H1 (cell line): ENCODE results near the gene MBTPS1.

Experiments
- MAFK ChIP-seq: IDR thresholded peaks from 2 replicates; pipeline ENCODE4 v1.6.1; 2012; ENCODE audit warnings: low read depth, mild to moderate bottlenecking, improper control_type of control experiment, low read length
- RAD21 ChIP-seq, 2 experiments: IDR thresholded peaks in 1 of 2; conservative IDR thresholded peaks in 1 of 2; 2 replicates each; pipeline ENCODE4 v1.6.1; 2011; ENCODE audit warnings: low read depth in 2 of 2, low read length in 2 of 2, improper control_type of control experiment in 1 of 2, inconsistent platforms in 1 of 2, mild to moderate bottlenecking in 1 of 2, moderate library complexity in 1 of 2
- TF ChIP-seq, protein P1 (sequence below): IDR thresholded peaks from 2 replicates; pipeline ENCODE4 v1.6.1; 2011; ENCODE audit warnings: low read length, improper control_type of control experiment
- TF ChIP-seq, protein P2 (sequence below), 3 experiments: IDR thresholded peaks; 1 replicate in 2 of 3; 2 replicates in 1 of 3; pipeline versions ENCODE4 v1.5.1 to v1.6.1; 2011; ENCODE audit warnings: low read length in 3 of 3, mild to moderate bottlenecking in 3 of 3, inconsistent platforms in 2 of 3, low read depth in 1 of 3, moderate library complexity in 1 of 3; ENCODE audit not compliant: insufficient read depth in 1 of 3; ENCODE audit errors: control extremely low read depth in 1 of 3

DNA sequence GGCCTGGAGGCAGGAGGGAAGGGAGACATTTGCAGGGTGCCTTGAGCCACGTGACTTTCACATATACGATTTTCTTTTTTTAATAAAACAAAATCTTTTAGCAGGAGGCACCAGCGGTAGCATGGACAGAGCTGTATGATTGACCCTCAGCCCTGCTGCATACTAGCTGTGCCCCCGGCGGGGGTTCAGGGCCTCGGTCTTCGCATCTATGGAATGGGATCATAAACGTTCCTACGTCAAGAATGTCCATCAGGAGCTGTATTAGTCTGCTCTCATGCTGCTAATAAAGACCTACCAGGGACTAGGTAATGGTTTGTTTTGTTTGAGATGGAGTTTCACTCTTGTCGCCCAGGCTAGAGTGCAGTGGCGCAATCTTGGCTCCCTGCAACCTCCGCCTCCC is 101.3 kb downstream of the MBTPS1 start:
- no peak for TF ChIP-seq MAFK
- TF ChIP-seq, protein P1, sequence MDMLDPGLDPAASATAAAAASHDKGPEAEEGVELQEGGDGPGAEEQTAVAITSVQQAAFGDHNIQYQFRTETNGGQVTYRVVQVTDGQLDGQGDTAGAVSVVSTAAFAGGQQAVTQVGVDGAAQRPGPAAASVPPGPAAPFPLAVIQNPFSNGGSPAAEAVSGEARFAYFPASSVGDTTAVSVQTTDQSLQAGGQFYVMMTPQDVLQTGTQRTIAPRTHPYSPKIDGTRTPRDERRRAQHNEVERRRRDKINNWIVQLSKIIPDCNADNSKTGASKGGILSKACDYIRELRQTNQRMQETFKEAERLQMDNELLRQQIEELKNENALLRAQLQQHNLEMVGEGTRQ, result no peak
- no peak for TF ChIP-seq RAD21 (IDR thresholded peaks at IDR 0.05 in 1 of 2, conservative IDR thresholded peaks at IDR 0.05 in 1 of 2; ENCODE audit: low read depth in 2 of 2, low read length in 2 of 2)
- TF ChIP-seq, protein P2, sequence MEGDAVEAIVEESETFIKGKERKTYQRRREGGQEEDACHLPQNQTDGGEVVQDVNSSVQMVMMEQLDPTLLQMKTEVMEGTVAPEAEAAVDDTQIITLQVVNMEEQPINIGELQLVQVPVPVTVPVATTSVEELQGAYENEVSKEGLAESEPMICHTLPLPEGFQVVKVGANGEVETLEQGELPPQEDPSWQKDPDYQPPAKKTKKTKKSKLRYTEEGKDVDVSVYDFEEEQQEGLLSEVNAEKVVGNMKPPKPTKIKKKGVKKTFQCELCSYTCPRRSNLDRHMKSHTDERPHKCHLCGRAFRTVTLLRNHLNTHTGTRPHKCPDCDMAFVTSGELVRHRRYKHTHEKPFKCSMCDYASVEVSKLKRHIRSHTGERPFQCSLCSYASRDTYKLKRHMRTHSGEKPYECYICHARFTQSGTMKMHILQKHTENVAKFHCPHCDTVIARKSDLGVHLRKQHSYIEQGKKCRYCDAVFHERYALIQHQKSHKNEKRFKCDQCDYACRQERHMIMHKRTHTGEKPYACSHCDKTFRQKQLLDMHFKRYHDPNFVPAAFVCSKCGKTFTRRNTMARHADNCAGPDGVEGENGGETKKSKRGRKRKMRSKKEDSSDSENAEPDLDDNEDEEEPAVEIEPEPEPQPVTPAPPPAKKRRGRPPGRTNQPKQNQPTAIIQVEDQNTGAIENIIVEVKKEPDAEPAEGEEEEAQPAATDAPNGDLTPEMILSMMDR (IDR thresholded peaks at IDR 0.05; ENCODE audit: control extremely low read depth in 1 of 3, insufficient read depth in 1 of 3, low read depth in 1 of 3, low read length in 3 of 3), result no peak
